GM18519 (cell line): Measurements from ENCODE around the gene MTHFD2L.

ENCODE experiments used
- ATAC-seq: cut with Tn5 transposase; IDR thresholded peaks from one replicate; pipeline ENCODE4 v1.9.1; 2021; ENCODE audit warnings: mild to moderate bottlenecking, moderate library complexity; ENCODE audit not compliant: unreplicated experiment, low FRiP score

MTHFD2L gene

DNA sequence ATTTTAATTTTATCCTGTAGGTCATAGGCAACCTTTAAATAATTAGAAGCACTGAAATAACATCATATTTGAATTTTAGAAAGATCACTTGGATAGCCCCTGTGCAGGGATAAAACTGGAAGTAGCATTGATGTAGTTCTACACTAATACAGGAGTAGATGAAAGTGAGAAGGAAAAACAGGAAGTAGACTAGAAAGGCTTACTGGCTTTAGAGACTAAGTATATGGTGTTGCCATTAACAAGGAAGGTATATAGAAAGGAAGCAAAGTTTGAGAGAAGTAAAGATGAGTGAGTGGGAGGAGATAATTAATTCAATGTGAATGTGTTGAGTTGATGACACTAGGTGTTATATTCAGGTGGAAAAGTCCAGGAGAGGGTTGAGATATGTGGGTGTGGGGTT lies 77.2 kb downstream of the MTHFD2L start:
- peak; percentile 75 for ATAC-seq

- ATAC-seq, result no peak
Observed at GRCh38 chr4:74237425-74237966, 79.6 kb downstream of the MTHFD2L start.

- ATAC-seq, result no peak
Observed at GRCh38 chr4:74244049-74244448, 86.1 kb downstream of the MTHFD2L start.

- ATAC-seq, result no peak
Observed at GRCh38 chr4:74252933-74253332, 95.0 kb downstream of the MTHFD2L start.

DNA sequence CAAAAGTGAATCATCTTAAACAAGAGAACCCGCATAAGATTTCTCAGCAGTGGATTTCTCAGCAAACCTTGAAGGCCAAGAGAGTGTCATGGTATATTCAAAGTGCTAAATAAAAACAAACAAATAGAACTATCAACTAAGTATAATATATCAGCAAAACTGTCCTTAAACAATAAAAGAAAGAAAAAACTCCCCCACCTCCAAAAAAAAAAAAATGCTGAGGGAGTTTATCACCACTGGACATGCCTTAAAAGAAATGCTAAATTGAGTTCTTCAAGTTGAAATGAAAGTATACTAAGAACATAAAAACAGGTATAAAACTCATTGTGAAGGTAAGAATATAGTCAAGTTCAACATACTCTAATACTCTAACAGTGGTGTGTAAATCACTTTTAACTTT lies 96.5 kb downstream of the MTHFD2L start:
- ATAC-seq, result no peak

GRCh38 chr4:74255096-74255495 lies 97.2 kb downstream of the MTHFD2L start:
- ATAC-seq, result no peak

DNA sequence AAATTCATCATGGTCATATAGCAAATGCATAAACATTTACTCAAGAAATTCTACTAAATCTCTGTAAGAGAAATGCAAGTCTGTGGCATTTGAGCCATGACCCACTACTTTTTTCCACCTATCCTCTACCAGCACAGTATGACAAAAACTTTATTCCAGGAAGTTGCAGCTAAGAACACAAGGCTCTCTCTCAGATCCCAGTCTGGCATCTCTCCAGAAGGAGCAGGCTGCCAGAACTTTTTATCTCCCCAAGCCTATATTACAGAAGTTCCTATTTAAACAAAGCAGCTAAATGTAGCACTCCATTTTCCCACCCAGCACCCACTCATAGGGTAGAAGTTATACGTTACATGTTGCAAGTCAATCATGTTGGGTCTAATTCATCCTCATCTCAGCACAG lies 101.0 kb downstream of the MTHFD2L start:
- no peak for ATAC-seq

DNA sequence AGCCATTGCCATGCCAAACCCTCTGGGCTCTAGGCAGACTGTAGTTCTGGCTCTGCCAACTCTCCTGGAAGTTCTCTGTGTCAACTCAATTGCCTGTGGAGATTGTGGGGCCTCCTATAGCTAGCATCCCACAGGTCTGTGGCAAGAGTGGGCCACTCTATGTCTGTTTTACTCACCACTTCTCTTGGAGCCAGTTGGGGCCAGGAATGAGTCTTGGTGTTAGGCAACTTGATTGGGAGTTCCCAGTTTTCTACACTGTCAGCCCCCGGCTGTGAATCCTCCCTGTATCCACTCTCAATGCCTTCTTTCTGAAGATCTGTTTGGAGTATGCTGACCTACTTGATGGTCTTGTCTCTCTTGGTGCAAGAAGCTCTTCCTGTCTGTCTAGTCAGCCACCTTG lies 102.1 kb downstream of the MTHFD2L start:
- no peak for ATAC-seq

DNA sequence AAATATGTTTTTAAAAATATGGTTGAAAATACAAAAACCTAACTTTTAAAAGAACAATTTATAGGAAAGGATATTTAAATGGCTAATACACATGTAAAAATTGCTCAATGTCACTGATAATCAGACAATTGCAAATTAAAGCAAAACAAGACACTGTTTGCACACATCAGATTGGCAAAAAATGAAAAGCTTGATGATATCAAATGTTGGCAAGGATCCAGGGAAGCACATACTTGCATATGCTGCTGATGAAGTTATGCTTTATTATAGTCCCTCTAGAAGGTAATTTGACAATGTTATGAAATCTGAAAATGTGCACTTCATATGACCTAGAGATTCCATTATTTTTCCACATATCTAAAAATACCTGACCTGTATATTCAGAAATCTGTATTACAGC lies 104.6 kb downstream of the MTHFD2L start:
- no peak for ATAC-seq

GRCh38 chr4:74263551-74263950 lies 105.6 kb downstream of the MTHFD2L start:
- ATAC-seq, result no peak

DNA sequence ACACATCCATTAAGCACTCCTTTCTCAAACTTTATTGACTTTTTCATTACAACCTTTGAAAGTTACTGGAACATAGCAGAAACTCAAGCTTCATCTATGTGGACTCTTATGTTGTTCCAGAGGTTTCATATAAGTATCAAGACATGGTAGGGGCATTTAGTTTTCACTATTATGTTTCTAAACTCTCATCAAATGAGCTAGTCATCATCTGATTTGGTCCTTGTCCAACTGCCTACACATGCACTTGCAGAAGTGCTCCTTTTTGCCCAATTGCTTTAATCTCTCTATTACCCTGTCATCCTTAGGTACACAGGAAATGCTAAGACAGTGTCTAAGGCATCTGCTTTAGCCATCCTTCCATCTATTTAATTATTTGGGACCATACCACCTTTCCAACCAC lies 108.2 kb downstream of the MTHFD2L start:
- ATAC-seq, result no peak

DNA sequence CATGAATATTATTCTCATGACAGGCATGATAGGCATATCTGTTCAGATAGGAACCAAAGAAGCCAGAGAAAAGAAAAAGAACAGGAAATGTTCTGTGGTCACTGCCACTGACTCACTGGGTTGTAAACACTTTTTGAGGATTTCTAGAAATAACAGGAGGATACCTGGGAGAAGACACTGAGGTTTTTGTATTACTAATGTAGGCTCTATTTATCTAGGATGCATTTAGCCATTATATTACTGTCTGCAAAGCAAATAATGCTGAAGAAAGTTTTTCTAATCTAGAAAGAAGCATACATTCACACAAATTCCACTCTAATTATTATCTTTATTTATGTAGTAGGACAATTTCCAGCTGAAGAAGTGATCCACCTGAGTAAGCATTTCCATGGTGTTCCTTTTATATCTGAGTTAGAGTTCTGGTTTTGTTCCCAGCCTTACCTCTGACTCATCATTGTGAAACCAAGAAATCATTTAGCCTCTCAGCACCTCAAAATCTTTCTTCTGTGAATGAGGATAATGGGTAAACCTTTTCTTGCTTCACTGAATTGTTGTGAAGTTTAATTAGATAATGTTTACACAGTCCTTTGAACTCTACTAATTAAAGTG lies 110.2 kb downstream of the MTHFD2L start:
- no peak for ATAC-seq

DNA sequence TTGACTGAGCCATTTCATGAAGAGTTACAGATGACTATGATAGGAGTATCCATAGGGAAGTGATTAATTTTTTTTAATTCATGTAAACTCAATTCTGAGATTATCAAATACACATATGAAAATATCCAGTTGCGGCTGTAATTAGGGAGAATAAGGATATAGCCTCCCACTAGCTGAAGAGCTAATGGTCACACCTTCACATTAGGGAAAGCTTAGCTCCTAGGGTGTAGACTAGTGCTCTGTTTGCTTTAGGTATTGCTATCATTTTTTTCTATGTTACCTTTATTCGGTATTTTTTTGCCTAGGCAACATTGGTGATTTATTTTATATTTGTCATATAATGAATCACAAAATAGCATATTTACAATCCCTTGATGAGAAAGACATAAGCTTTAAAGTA lies 110.7 kb downstream of the MTHFD2L start:
- no peak for ATAC-seq

GRCh38 chr4:74278490-74278889 lies 120.6 kb downstream of the MTHFD2L start:
- ATAC-seq, result no peak

- ATAC-seq, result no peak
Observed at GRCh38 chr4:74279716-74280115, 121.8 kb downstream of the MTHFD2L start.

DNA sequence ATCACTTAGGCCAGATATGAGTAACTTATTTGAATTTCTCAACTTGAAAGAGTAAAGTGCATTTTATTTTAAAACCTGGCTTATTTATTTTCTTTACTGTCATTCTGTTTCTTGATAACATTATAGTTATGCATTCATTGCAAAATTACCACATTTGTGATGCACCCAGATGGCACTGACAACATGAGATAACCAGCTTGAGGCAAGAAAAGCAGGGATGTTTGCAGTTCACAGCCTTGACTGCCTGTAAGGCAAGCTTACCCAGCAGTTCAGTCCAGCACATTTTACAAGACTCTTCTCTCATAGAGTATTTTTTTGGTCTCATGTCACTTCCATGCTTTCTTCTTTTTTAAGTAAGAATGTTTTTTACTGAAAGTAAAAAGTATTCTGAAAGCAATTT lies 125.0 kb downstream of the MTHFD2L start:
- no peak for ATAC-seq

GRCh38 chr4:74283614-74284013 lies 125.7 kb downstream of the MTHFD2L start:
- ATAC-seq, result no peak

GRCh38 chr4:74284053-74284452 lies 126.1 kb downstream of the MTHFD2L start:
- no peak for ATAC-seq

GRCh38 chr4:74287164-74287563 lies 129.2 kb downstream of the MTHFD2L start:
- no peak for ATAC-seq

DNA sequence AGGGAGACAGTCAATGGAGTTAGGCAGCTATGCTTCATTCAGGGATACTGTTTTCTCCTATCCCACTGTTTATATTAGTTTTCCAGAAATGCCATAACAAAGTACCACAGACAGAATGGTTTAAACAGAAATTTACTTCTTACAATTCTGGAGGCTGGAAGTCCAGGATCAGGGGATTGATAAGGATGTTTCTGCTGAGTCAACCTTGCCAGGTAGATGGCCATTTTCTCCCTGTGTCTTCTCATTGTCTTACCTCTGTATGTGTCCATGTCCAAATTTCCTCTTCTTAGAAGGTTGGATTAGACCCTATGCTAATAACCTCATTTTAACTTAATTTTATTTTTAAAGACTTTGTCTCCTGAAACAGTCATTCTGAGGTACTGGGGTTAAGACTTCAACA lies 129.9 kb downstream of the MTHFD2L start:
- no peak for ATAC-seq

GRCh38 chr4:74291471-74291870 lies 133.6 kb downstream of the MTHFD2L start:
- no peak for ATAC-seq

- ATAC-seq, result no peak
Observed at GRCh38 chr4:74292111-74292870, 134.4 kb downstream of the MTHFD2L start.
